LNCaP clone FGC (cell line): ENCODE data around the gene VILL.

Experiments
- DNase-seq: peaks from one replicate; pipeline ENCODE4 v3.0.0-alpha.2; 2011; ENCODE audit warnings: low read depth
- H3K4me3 ChIP-seq: 2 replicates; pipeline ENCODE4 v1.5.1; 2011; ENCODE audit warnings: mild to moderate bottlenecking, low read depth, low read length, control low read depth
- CTCF ChIP-seq: IDR thresholded peaks from 2 replicates; pipeline ENCODE4 v1.5.1; 2012; ENCODE audit warnings: mild to moderate bottlenecking; ENCODE audit not compliant: control insufficient read depth, insufficient read depth; ENCODE audit errors: extremely low read depth

The VILL gene

GRCh38 chr3:37953707-37954394 is 36.7 kb upstream of the VILL start:
- TF ChIP-seq CTCF, result no peak
- no peak overlapping the region for H3K4me3 ChIP-seq
- DNase-seq, result no peak

- no peak for DNase-seq
- no peak overlapping the region for H3K4me3 ChIP-seq
- TF ChIP-seq CTCF, result no peak
Observed at GRCh38 chr3:37954881-37955280, 35.7 kb upstream of the VILL start.

DNA sequence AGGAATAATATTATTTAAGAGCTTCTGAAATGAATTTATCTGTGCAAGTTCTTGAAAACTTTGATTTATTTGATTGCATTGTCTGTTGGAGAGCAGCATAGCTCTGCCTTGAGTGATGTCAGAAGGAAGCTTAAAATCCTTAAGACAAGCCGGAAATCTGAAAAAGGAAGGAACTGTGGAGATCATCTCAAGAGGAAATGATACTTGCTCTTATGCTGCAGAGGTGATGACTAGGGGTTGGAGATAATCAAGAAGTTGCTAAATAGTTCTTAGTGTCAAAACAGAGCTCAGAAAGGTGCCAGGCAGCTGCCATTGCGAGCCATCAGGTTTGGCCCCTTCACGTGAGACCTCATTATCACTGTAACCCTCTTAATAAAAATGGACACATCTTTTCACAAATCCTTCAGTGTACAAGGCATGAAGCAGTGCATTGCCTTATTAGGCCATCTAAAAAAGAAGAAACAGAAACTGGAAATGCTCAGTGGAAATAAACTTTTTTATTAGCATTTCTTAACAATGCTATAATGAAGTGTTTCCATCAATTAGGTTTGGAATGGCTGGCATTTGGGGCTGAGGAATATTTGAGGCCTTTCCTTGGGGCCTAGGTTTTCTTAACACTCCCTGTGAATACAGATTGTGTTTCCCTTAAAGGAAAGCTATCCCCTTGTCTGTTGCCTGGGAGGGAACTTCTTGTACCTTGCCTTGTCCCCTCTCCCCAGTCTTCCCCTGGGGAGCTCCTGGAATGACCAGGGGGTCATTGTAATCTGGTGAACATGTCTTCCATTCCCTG is 34.5 kb upstream of the VILL start:
- DNase-seq, result no peak

DNA sequence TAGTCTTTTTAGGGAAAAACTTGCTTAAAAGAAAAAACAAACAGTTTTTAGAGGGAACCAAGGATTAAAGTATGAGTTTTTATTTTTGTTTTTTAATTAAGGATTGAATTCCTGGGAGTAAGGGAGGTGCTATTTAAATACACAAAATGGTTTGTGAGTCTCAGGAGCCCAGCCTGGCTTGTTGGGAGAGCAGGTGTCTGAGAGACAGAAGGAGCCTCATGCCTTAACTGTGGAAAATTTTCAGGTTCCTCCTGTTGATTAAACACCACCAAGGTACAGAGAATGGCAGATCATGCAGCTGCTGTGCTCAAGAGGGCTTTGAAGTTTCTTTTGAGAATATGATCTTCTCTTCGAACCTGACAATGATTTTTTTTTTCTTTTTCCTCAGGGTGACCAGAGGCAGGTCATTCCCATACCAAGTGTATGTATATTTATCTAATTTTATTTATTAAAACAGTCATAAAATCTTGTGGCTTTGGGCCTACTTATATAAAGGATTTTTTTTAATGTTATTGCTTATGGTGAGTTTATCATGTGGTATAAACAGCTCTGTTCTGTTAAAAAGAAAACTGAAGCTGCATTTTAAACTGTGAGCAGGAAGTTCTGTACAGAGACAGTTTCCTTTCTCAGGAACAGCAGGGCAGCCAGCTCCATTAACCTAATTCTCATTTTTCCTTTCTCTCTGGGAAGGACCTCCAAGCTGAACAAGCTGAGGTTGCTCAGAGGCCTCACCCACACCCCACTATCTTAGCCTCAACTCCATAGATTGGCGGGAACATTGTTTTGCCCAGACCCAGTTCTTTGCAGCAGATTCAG is 33.7 kb upstream of the VILL start:
- H3K4me3 ChIP-seq, result no peak overlapping the region
- TF ChIP-seq CTCF, result no peak
- no peak for DNase-seq

More for the DNA sequence above, 34.5 kb upstream of the VILL start:
- TF ChIP-seq CTCF, result no peak
- H3K4me3 ChIP-seq, result no peak overlapping the region

GRCh38 chr3:37957539-37957936 is 33.0 kb upstream of the VILL start:
- no peak overlapping the region for H3K4me3 ChIP-seq
- no peak for TF ChIP-seq CTCF
- DNase-seq, result no peak

- DNase-seq, result peak; percentile 76
- TF ChIP-seq CTCF, result no peak
- no peak overlapping the region for H3K4me3 ChIP-seq
Observed at GRCh38 chr3:37961622-37962431, 28.8 kb upstream of the VILL start.
